Stimulated activated CD8-positive, alpha-beta memory T cell treated with anti-CD3 and anti-CD28 coated beads, Interleukin-2, amount 100 ng/mL, for 48 hours (primary cell): ENCODE data around the gene MAPK12.
"Not testable (repeated sequence)": the region's sequence is repeated elsewhere in the genome, so short reads cannot be mapped to it uniquely, and the experiment has no call there.

Experiments
- DNase-seq, 2 donors: peaks; one replicate each; pipeline ENCODE4 v3.0.0-alpha.2; 2020; ENCODE audit warnings: low read depth in 2 of 2

The MAPK12 gene

DNA sequence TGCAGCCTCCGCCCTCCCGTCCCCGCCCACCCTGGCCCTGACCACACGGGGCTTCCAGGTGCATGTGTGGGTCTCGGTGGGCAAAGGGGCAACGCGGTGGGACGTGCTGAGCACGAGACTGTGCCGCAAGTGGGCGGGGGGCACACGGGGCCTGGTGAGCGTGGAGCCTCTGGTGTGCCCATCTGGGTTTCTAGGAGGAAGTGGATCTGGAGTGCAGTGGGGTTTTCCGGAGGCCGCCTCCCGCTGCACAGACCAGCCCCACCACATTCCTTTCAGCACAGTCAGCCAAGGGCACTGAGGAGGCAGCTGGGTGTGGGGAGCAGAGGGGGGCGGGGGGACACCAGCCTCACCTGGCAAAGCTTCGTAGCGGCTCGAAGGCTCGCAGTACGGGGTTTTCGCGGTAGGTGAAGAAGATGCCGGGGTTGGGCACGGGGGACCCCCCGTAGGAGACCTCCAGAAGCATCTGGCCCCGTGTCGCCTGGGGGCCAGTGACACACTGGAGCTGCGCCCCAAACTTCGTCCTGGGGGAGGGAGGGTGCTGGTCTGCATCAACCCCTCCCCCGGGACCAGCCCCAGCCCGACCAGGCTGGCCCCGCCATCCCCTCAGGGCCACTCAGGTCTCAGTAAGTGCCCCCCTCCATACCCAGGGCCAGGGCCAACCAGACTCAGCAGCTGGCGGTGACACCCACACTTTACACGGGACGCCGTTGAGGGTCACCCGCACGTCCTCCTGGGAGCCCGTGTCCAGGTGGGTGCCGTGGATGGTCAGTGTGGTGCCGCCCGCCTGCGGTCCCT is 21.1 kb upstream of the MAPK12 start:
- DNase-seq: no peak

- DNase-seq: no peak
These were observed 20.5 kb upstream of the MAPK12 start for GRCh38 chr22:50281957-50282356.

- no peak for DNase-seq
These were observed 19.9 kb upstream of the MAPK12 start for GRCh38 chr22:50281384-50281760.

DNA sequence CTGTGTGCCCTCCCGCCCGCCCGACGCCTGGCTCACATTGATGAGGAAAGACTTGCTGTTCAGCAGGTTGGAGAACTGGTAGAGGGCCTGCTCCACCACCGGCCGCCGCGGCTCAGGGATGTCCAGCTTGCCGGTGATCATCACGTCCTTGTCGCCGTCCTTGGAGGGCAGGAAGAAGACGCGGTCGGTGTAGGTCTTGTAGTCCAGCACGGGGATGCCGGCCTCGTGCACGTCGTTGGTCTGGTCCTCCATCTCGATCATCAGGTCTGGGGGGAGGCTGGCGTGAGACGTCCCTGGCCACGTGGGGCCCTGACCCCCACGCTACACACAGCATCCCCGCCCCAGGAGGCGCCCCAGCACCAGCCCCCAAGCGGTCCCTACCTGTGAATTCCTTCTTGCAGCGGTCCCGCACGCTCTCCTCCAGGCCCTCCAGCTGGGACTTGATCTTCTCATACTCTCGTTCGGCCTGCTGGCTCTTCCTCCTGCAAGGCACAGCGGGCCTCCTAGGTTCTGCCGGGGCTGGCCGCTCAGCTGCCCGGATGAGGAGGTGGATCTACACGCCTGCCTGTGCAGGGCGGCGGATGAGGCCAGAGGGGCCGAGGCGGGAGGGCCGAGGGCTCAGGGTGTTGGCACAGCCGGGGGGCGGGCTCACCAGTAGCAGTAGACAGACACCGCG is 19.4 kb upstream of the MAPK12 start:
- DNase-seq: no peak

DNA sequence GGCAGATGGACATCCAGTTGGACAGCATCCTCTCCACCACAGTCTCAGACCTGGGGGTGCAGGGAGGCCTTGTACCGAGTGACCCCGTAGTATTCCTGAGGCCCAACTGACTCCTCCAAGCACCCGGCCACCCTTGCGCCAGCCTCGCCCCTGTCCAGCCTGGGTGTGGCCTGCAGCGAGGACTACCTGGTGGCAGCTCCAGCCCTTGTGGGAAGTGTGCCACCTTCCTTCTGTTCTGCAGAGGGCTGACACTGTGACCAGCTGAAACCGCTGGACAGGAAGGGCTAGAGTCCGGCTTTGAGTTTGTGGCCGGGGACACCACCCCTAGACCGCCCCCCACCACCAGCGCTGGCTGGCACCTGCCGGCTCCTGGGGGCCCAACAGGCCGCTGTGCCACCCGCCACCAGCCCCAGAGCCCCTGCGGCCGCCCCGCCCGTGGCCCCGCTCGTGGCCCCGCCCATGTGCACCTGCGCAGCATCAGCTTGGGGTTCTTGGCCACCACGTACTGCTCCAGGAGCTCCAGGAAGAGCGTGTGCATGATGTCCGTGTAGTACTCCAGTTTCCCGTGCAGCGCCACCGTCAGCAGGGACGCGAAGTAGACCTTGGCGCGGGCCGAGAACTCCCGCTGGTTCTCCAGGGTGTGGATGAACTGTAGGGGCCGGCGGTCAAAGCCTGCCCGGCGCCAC is 18.7 kb upstream of the MAPK12 start:
- DNase-seq: no peak

DNA sequence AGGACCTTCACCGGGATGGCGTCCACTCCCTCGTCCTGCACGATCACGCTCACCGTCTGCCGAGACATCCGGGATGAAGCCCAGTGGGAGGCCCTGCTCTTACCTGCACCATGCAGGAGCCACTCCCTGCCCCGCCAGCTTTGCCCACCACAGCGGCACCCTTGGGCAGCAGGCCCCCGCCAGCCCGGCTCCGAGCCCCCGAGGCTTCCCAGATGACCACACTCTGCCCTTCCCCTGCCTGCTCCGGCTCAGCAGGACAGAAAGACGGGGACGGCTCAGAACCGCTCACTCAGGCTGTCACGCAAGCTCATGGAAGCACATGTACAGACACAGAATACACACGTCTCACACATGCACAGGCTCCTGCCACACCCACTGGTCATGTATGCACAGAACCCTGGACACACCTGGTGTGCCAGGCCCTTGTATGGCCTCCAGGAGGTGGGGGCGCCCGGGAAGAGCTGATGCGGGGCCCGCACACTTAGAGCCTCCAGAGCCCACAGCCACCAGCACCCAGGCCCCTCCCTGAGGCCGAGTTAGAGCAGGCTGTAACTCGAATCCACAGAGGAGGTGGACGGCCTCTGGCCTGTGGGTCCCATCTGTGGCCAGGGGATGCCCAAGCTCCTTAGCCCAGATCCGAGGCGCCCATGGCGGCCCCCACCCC is 17.6 kb upstream of the MAPK12 start:
- DNase-seq: no peak

GRCh38 chr22:50278461-50278860 is 17.0 kb upstream of the MAPK12 start:
- DNase-seq: no peak

DNA sequence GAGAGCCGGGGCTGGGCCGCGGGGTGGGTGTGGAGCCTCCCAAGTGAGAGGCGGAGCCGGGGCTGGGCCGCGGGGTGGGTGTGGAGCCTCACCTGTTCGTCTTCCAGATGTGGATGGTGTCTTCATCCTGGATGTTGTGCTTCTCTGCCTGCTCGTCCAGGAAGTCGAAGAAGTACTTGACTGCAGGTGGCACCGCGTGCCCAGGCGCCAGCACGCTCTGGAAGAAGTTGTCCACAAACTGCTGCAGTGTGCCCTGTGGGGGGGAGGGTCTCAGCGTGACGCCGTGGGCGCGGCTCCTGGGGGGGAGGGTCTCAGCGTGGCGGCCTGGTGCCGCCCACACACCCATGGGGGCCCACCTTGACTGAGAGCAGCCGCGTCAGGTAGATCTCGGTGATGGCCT is 16.3 kb upstream of the MAPK12 start:
- no peak for DNase-seq

DNA sequence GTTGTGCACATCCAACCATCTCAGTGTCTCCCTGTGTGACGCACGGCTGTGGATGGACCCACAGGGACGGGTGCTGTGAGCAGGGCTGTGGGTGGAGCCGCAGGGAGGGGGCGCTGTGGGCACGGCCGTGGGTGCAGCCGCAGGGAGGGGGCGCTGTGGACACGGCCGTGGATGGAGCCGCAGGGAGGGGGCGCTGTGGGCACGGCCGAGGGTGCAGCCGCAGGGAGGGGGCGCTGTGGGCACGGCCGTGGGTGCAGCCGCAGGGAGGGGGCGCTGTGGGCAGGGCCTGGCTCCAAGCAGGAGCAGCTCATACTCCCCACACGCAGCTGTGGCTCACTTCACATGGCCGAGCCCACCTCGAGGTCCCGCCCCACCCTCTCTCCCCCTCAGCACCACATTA is 14.7 kb upstream of the MAPK12 start:
- peak in 1 of 2 donors; percentile 55 for DNase-seq

- no peak for DNase-seq
These were observed 13.9 kb upstream of the MAPK12 start for GRCh38 chr22:50275181-50276055.

- DNase-seq: no peak
These were observed 13.3 kb upstream of the MAPK12 start for GRCh38 chr22:50274771-50275170.

- DNase-seq: no peak
These were observed 12.8 kb upstream of the MAPK12 start for GRCh38 chr22:50274311-50274710.

GRCh38 chr22:50273781-50274180 is 12.3 kb upstream of the MAPK12 start:
- not testable (repeated sequence) for DNase-seq

DNA sequence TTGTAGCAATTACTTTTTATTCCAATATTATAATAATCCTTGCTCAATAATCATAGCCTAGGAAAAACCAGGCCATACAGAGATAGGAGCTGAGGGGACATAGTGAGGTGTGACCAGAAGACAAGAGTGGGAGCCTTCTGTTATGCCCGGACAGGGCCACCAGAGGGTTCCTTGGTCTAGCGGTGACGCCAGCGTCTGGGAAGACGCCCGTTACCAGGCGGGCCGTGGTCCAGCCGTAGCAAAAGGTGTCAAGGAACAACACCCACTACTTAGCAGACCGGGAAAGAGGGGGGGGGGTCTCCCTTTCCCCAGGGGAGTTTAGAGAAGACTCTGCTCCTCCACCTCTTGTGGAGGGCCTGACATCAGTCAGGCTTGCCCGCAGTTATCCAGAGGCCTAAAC is 11.9 kb upstream of the MAPK12 start:
- DNase-seq: not testable (repeated sequence)

DNA sequence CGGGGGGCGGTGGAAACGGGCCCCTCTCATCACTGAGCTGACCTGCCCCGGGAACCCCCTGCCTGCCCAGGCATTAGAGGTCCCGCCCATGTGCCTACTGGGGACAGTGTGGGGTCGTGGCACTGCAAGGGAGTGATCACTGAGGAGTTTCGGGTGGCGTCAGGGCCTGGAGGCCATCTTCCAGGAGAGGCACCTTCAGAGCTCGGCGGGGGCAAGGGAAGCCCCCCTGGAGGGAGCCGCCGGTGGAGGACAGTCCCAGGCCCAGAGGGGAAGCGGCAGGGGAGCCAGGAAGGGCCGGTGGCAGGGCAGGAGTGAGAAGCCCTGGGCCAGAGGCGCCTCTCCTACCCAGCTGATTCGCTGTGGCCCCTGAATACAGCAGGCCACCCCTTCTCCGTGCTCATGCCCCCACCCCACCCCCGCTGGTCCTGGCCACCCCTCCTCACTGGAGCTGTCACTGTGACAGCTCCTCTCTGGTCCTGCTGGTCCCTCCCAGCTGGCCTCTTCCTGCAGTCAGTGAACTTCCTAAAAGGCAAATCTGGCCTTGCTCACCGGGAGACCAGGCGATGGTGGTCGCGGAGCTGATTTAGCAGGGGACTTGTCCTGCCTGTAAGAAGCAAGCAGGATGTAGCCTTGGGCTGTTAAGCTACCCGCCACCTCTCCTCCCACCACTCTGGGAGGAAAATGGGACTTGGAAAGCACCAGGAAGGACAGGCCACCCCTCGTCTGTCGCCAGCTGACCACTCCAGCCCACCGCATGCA is 10.7 kb upstream of the MAPK12 start:
- DNase-seq: no peak

- DNase-seq: peak; percentile 51
These were observed 10.1 kb upstream of the MAPK12 start for GRCh38 chr22:50271519-50271970.

GRCh38 chr22:50270666-50271394 is 9.3 kb upstream of the MAPK12 start:
- peak; percentile 43 to 61 for DNase-seq

DNA sequence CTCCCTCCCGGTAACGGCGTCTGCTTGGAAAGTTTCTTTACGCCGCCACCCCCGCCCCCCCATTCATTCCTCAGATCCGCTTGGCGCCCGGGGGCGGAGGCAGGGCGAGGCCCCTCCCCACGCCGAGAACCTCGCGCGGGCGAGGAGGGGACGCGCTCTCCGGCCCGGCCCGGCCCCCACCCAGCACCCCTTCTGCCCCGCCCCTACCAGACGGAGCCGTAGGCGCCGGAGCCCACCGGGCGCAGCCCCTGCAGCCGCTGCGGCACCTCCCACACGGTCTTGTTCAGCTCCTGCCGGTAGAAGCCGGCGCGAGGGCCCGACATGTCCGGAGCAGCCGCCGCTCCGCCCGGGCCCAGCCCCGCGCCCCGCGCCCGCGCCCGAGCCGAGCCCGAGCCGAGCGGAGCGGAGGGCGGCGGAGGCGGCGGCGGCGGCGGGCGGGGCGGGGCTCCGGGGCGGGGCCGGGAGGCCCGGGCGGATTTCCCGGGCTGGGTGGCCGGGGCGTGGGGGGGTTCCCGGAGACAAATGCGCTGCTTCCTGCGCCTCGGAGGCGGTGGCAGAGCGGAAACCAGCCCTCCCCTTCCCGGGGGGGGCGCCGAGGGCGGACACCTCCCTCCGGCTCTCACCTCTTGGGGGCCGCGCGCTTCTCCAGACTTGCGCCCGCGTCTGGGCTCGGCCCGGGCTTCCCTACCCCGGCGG is 8.6 kb upstream of the MAPK12 start, which contains the start of gene MAPK11:
Gene MAPK11 (minus strand): TSS at position 411 of the 696 bp plus-strand sequence. CDS start 88 bp downstream, at position 323.
- peak; percentile 52 to 55 for DNase-seq

GRCh38 chr22:50269573-50269969 is 8.1 kb upstream of the MAPK12 start:
- DNase-seq: no peak
